SK-N-SH treated with all-trans-retinoic acid at 6 μM for 48 hours (cell line): ENCODE results near the gene TNNI3K.

Experiments used
- ATAC-seq: fragments of 200-7000 bp; cut with Tn5 transposase; 3 replicates; pipeline ENCODE4 v1.9.1; 2020; ENCODE audit warnings: mild to moderate bottlenecking, moderate library complexity
- BACH2 ChIP-seq: fragments of 250-450 bp; sonication (Bioruptor Pico); IDR thresholded peaks from 2 replicates; pipeline ENCODE4 v1.9.0; 2021; ENCODE audit warnings: mild to moderate bottlenecking, borderline replicate concordance
- CSDC2 ChIP-seq: fragments of 250-450 bp; sonication (Bioruptor Pico); IDR thresholded peaks from 2 replicates; pipeline ENCODE4 v1.5.0; 2020; ENCODE audit warnings: mild to moderate bottlenecking, moderate library complexity
- ESRRG ChIP-seq: fragments of 250-450 bp; sonication (Bioruptor Pico); IDR thresholded peaks from 2 replicates; pipeline ENCODE4 v1.6.1; 2021; ENCODE audit warnings: mild to moderate bottlenecking
- GLIS3 ChIP-seq: fragments of 250-450 bp; sonication (Bioruptor Pico); IDR thresholded peaks from 2 replicates; pipeline ENCODE4 v1.5.0; 2020; ENCODE audit warnings: mild to moderate bottlenecking, moderate library complexity
- ISL1 ChIP-seq: fragments of 250-450 bp; sonication (Bioruptor Pico); IDR thresholded peaks from 2 replicates; pipeline ENCODE4 v2.1.2; 2022; ENCODE audit warnings: mild to moderate bottlenecking, moderate library complexity
- OSR1 ChIP-seq: fragments of 250-450 bp; sonication (Bioruptor Pico); IDR thresholded peaks from 2 replicates; pipeline ENCODE4 v1.8.0; 2022; ENCODE audit warnings: moderate library complexity, mild to moderate bottlenecking, inconsistent platforms
- PPARA ChIP-seq: fragments of 250-450 bp; sonication (Bioruptor Pico); IDR thresholded peaks from 2 replicates; pipeline ENCODE4 v1.5.0; 2020; ENCODE audit warnings: mild to moderate bottlenecking, borderline replicate concordance
- SNAI2 ChIP-seq: fragments of 250-450 bp; sonication (Bioruptor Pico); IDR thresholded peaks from 2 replicates; pipeline ENCODE4 v1.5.0; 2020; ENCODE audit warnings: mild to moderate bottlenecking, moderate library complexity
- TCF4 ChIP-seq: fragments of 250-450 bp; sonication (Bioruptor Pico); IDR thresholded peaks from 2 replicates; pipeline ENCODE4 v1.8.0; 2021; ENCODE audit warnings: mild to moderate bottlenecking, moderate library complexity, borderline replicate concordance
- TOX ChIP-seq: fragments of 250-450 bp; sonication (Bioruptor Pico); IDR thresholded peaks from 2 replicates; pipeline ENCODE4 v1.8.0; 2021; ENCODE audit warnings: mild to moderate bottlenecking, moderate library complexity, borderline replicate concordance
- TSHZ2 ChIP-seq: fragments of 250-450 bp; sonication (Bioruptor Pico); IDR thresholded peaks from 2 replicates; pipeline ENCODE4 v1.5.0; 2020; ENCODE audit warnings: mild to moderate bottlenecking, moderate library complexity
- ZC3H10 ChIP-seq: fragments of 250-450 bp; sonication (Bioruptor Pico); IDR thresholded peaks from 2 replicates; pipeline ENCODE4 v1.5.1; 2021; ENCODE audit warnings: mild to moderate bottlenecking, moderate library complexity
- ZFP3 ChIP-seq: fragments of 250-450 bp; sonication (Bioruptor Pico); IDR thresholded peaks from 2 replicates; pipeline ENCODE4 v1.5.0; 2020; ENCODE audit warnings: mild to moderate bottlenecking, moderate library complexity
- ZFP30 ChIP-seq: fragments of 450-650 bp; formaldehyde crosslinking; IDR thresholded peaks from 2 replicates; pipeline ENCODE4 v1.5.0; 2022; ENCODE audit warnings: mild to moderate bottlenecking, moderate library complexity
- ZNF70 ChIP-seq: fragments of 450-650 bp; formaldehyde crosslinking; IDR thresholded peaks from 2 replicates; pipeline ENCODE4 v1.5.0; 2020; ENCODE audit warnings: mild to moderate bottlenecking, moderate library complexity
- ZNF8 ChIP-seq: fragments of 450-650 bp; formaldehyde crosslinking; IDR thresholded peaks from 2 replicates; pipeline ENCODE4 v1.5.0; 2020; ENCODE audit warnings: mild to moderate bottlenecking, moderate library complexity
- TF ChIP-seq, protein P1 (sequence below): fragments of 250-450 bp; sonication (Bioruptor Pico); IDR thresholded peaks from 2 replicates; pipeline ENCODE4 v1.5.1; 2020; ENCODE audit warnings: low read depth, mild to moderate bottlenecking, moderate library complexity
- TF ChIP-seq, protein P2 (sequence below): fragments of 250-450 bp; sonication (Bioruptor Pico); IDR thresholded peaks from 2 replicates; pipeline ENCODE4 v1.8.0; 2021; ENCODE audit warnings: low read depth, mild to moderate bottlenecking, moderate library complexity, borderline replicate concordance
- TF ChIP-seq, protein P3 (sequence below): fragments of 250-450 bp; sonication (Bioruptor Pico); IDR thresholded peaks from 2 replicates; pipeline ENCODE4 v1.8.0; 2020; ENCODE audit warnings: mild to moderate bottlenecking, moderate library complexity, borderline replicate concordance
- TF ChIP-seq, protein P4 (sequence below): fragments of 250-450 bp; sonication (Bioruptor Pico); IDR thresholded peaks from 2 replicates; pipeline ENCODE4 v1.5.1; 2021; ENCODE audit warnings: mild to moderate bottlenecking, moderate library complexity

TNNI3K gene

GRCh38 chr1:74406759-74407158 lies 171.6 kb downstream of the TNNI3K start (continued):
- TF ChIP-seq ZFP3 (CRISPR knock-in tag) = no peak
- TF ChIP-seq, all 23 proteins: peak for 5

DNA sequence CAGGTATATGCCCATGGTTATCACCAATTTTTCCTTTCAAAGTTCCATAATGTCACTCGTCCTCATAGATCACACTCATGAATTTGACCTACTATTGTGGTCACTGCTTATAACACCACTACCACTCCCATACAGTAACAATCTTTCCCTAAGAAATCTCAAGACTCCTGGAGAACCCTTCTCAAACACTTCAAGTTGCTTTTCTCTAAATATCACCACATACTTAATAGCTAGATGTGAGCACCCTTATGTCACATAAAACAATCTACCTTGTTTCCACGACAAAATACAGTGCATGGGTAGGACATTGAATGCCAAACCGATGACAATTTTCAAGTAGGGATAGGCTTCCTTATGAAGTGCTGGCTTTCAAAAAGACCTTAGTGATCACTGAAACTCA lies 172.7 kb downstream of the TNNI3K start:
- TF ChIP-seq ISL1 (CRISPR knock-in tag) = no peak
- TF ChIP-seq ZFP3 (CRISPR knock-in tag) = no peak
- TF ChIP-seq BACH2 = no peak
- no peak for TF ChIP-seq SNAI2 (CRISPR knock-in tag)
- no peak for TF ChIP-seq TCF4 (CRISPR knock-in tag)
- TF ChIP-seq, protein P1, sequence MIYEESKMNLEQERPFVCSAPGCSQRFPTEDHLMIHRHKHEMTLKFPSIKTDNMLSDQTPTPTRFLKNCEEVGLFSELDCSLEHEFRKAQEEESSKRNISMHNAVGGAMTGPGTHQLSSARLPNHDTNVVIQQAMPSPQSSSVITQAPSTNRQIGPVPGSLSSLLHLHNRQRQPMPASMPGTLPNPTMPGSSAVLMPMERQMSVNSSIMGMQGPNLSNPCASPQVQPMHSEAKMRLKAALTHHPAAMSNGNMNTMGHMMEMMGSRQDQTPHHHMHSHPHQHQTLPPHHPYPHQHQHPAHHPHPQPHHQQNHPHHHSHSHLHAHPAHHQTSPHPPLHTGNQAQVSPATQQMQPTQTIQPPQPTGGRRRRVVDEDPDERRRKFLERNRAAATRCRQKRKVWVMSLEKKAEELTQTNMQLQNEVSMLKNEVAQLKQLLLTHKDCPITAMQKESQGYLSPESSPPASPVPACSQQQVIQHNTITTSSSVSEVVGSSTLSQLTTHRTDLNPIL (CRISPR knock-in tag) = no peak
- TF ChIP-seq ZC3H10 (CRISPR knock-in tag) = no peak
- TF ChIP-seq TOX = no peak
- no peak for TF ChIP-seq CSDC2 (CRISPR knock-in tag)
- TF ChIP-seq, protein P2, sequence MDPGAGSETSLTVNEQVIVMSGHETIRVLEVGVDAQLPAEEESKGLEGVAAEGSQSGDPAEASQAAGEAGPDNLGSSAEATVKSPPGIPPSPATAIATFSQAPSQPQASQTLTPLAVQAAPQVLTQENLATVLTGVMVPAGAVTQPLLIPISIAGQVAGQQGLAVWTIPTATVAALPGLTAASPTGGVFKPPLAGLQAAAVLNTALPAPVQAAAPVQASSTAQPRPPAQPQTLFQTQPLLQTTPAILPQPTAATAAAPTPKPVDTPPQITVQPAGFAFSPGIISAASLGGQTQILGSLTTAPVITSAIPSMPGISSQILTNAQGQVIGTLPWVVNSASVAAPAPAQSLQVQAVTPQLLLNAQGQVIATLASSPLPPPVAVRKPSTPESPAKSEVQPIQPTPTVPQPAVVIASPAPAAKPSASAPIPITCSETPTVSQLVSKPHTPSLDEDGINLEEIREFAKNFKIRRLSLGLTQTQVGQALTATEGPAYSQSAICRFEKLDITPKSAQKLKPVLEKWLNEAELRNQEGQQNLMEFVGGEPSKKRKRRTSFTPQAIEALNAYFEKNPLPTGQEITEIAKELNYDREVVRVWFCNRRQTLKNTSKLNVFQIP (CRISPR knock-in tag) = no peak
- TF ChIP-seq ZNF70 (CRISPR knock-in tag) = no peak
- TF ChIP-seq GLIS3 (CRISPR knock-in tag) = no peak
- TF ChIP-seq ESRRG (CRISPR knock-in tag) = no peak
- TF ChIP-seq, protein P3, sequence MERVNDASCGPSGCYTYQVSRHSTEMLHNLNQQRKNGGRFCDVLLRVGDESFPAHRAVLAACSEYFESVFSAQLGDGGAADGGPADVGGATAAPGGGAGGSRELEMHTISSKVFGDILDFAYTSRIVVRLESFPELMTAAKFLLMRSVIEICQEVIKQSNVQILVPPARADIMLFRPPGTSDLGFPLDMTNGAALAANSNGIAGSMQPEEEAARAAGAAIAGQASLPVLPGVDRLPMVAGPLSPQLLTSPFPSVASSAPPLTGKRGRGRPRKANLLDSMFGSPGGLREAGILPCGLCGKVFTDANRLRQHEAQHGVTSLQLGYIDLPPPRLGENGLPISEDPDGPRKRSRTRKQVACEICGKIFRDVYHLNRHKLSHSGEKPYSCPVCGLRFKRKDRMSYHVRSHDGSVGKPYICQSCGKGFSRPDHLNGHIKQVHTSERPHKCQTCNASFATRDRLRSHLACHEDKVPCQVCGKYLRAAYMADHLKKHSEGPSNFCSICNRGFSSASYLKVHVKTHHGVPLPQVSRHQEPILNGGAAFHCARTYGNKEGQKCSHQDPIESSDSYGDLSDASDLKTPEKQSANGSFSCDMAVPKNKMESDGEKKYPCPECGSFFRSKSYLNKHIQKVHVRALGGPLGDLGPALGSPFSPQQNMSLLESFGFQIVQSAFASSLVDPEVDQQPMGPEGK = no peak

DNA sequence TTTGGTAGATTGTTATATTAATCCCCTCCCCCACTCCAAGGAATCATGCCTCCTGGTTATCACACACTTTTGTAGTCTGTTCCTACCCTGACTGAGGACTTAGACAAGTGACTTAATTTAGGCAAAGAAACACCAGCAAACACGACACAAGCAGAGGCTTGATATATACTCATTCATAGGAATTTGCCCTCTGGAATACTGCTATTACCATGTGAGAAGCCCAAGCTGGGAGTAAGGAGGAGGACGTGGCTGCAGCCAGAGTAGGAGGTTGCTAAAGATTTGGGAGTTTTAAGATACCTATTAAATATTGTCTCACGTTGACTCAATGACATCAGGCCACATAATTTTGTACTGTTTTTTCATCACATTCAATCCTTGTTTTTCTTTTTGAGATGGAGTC lies 177.1 kb downstream of the TNNI3K start:
- no peak for ATAC-seq
- TF ChIP-seq TOX (no peak), ESRRG (CRISPR knock-in tag) (no peak), ZNF8 (no peak), OSR1 (CRISPR knock-in tag) (no peak), ISL1 (CRISPR knock-in tag) (no peak), SNAI2 (CRISPR knock-in tag) (no peak), GLIS3 (CRISPR knock-in tag) (no peak), ZFP30 (no peak)
- TF ChIP-seq, protein P2 (CRISPR knock-in tag) = no peak
- TF ChIP-seq, protein P1 (CRISPR knock-in tag) = no peak

More for the DNA sequence above, 172.7 kb downstream of the TNNI3K start:
- no peak for ATAC-seq

DNA sequence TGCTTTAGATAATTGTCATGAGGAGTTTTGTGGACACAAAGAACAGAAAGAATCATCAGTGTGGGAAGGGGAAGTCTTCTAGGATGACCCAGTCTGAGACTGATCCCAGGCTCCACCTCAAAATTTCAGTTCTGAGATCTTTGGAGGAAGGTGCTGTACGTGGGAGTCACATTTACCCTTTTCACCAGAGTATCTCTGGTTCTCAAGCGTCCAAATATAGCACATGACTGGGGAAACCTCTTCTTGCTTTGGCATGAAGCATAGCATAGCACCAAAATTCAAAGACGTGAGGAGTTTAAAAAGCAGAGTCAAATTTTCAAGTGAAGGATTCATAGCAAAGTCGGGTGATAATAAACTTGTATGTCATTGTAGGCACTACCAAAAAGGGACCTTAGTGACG lies 180.7 kb downstream of the TNNI3K start:
- no peak for ATAC-seq
- TF ChIP-seq ZNF8 (no peak), OSR1 (CRISPR knock-in tag) (no peak), BACH2 (no peak), ISL1 (CRISPR knock-in tag) (no peak), ZC3H10 (CRISPR knock-in tag) (no peak), SNAI2 (CRISPR knock-in tag) (no peak), CSDC2 (CRISPR knock-in tag) (no peak), TSHZ2 (no peak), PPARA (CRISPR knock-in tag) (no peak)
- TF ChIP-seq, protein P1 (CRISPR knock-in tag) = no peak
- TF ChIP-seq, protein P3 = no peak
- TF ChIP-seq, protein P4, sequence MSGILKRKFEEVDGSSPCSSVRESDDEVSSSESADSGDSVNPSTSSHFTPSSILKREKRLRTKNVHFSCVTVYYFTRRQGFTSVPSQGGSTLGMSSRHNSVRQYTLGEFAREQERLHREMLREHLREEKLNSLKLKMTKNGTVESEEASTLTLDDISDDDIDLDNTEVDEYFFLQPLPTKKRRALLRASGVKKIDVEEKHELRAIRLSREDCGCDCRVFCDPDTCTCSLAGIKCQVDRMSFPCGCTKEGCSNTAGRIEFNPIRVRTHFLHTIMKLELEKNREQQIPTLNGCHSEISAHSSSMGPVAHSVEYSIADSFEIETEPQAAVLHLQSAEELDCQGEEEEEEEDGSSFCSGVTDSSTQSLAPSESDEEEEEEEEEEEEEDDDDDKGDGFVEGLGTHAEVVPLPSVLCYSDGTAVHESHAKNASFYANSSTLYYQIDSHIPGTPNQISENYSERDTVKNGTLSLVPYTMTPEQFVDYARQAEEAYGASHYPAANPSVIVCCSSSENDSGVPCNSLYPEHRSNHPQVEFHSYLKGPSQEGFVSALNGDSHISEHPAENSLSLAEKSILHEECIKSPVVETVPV (CRISPR knock-in tag) = no peak
